HFF-Myc (cell line): ENCODE measurements around the gene DYSF.

Source experiments
- DNase-seq: peaks from one replicate; pipeline ENCODE4 v3.0.0-alpha.2; 2011; ENCODE audit warnings: low read depth; ENCODE audit errors: extremely low read depth
- H3K4me3 ChIP-seq: replicated peaks from 2 replicates; pipeline ENCODE4 v1.5.1; 2011; ENCODE audit warnings: low read depth, mild to moderate bottlenecking, control low read depth, low read length
- TF ChIP-seq, protein P1 (sequence below): IDR thresholded peaks from 2 replicates; pipeline ENCODE4 v1.5.1; 2012; ENCODE audit warnings: mild to moderate bottlenecking, low read depth, low read length, control low read depth; ENCODE audit errors: missing control alignments

DYSF gene

DNA sequence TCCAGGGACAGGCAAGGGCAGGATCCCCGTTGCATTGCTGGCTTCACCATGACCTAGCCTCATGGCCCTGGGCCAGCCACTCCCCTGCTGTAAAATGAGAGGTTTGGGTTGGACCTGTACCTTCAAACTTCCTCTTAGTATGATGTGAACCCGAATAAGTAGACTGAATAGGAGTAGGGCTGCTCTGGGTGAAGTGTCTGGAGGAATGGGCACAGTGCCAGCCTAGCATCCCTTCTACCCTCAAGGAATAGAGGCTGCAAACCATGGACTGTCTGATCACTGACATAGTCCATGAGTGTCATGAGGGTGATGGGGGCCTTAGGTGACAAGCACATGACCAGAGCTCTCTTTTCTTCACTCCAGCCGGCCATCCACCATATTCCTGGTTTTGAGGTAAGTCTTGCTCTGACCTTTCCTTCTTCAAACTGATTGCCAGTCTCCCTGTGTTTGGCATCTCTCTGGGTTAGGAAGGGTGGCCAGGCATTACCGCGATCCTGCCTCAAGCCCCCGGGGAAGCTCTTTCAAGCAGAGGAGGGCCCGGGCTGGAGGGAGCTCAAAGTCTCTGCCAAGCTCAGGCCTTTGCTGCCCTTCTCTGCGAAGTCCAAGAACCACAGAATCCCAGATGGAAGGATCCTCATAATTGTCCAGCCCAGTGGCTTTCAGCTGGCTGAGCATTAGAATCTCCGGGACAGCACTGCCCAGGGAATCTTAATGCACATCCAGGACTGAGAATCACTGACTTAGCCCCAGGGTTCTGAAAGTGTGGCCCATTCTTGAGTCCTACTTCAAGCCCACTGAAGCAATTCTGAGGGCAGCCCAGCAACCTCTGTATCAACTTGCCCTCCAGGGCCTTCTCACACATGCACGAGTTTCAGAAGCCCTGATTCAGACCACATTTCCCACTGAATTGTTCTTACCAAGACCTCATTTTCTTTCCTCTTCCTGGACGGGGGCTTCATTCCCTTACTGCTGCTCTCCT lies 148.1 kb downstream of the DYSF start:
- DNase-seq, result no peak
- no peak overlapping the region for H3K4me3 ChIP-seq
- TF ChIP-seq, protein P1, sequence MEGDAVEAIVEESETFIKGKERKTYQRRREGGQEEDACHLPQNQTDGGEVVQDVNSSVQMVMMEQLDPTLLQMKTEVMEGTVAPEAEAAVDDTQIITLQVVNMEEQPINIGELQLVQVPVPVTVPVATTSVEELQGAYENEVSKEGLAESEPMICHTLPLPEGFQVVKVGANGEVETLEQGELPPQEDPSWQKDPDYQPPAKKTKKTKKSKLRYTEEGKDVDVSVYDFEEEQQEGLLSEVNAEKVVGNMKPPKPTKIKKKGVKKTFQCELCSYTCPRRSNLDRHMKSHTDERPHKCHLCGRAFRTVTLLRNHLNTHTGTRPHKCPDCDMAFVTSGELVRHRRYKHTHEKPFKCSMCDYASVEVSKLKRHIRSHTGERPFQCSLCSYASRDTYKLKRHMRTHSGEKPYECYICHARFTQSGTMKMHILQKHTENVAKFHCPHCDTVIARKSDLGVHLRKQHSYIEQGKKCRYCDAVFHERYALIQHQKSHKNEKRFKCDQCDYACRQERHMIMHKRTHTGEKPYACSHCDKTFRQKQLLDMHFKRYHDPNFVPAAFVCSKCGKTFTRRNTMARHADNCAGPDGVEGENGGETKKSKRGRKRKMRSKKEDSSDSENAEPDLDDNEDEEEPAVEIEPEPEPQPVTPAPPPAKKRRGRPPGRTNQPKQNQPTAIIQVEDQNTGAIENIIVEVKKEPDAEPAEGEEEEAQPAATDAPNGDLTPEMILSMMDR, result no peak

DNA sequence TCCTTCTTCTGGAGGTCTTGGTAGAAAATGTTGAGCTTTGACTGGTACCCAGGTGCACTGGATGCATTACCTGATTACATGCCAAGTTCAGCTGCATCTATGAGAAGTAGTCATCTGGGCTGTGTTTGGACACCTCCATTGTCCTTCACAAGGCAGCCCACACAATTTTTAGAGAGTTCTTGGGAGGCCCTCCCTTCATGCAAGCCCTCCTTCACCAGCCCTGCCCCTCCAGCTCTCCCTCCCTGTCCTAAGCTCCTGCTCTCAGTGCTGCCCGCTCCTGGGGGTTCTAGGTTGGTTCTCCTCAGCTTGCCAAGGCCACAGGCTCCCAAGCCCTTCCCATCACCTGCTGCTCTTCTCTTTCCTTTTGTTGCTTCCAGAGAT lies 148.7 kb downstream of the DYSF start:
- no peak for DNase-seq
- no peak overlapping the region for H3K4me3 ChIP-seq
- TF ChIP-seq, protein P1, result no peak

DNA sequence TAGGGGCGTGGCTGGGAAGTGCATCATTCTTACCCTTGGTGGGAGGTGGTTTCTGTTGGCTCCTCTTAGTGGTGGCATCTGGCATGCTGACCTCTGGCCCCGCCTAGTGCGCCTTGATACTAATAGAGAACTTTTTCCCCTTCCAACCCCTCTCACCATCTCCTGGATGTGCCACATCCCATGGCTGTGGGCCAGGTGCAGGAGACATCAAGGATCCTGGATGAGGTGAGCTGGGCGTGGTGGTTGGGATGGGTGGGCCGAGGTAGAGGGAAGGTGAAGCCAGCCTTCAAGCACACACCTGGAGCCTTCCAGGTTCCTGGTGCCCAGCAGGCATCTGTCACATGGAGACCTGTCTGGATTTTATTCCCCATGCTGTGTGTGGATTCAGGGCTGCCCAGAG lies 149.2 kb downstream of the DYSF start:
- TF ChIP-seq, protein P1, result no peak
- H3K4me3 ChIP-seq, result no peak overlapping the region
- DNase-seq, result no peak

DNA sequence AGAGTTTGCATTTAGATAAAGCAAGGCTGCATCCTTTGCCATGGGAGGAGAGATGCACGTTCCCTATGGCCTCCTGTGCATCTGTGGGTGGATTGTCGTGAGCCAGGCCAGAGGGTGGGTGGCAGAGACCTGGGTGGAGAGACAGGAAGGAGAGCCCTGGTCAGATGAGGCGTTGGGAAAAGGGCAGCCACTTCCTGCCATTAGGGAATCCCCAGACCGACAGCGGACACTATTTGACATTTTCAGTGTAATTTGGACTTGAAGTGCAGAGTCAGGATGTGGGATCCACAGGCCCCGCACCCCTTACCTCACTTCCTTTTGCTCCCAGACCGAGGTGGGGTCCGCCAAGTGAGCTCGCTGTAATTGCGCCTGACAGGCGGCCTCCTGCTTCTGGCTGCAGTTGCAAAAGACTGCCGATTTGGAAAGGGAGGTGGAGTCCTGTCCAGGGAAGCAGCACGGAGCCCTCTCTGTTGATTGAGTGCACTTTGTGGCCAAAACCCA lies 150.0 kb downstream of the DYSF start:
- TF ChIP-seq, protein P1, result no peak
- DNase-seq, result no peak
- no peak overlapping the region for H3K4me3 ChIP-seq

- TF ChIP-seq, protein P1, result no peak
- H3K4me3 ChIP-seq, result no peak overlapping the region
- no peak for DNase-seq
Observed at GRCh38 chr2:71603851-71604725, 150.7 kb downstream of the DYSF start.

GRCh38 chr2:71604726-71605120 lies 151.4 kb downstream of the DYSF start:
- DNase-seq, result no peak
- TF ChIP-seq, protein P1, result no peak
- no peak overlapping the region for H3K4me3 ChIP-seq
